Measurements from ENCODE around the gene SMG1. TPM values are rescaled to one million over a fixed set of nuclear protein-coding genes. Genes with fewer than 3 reads are reported as not detected.
"Not testable (repeated sequence)": the region's sequence is repeated elsewhere in the genome, so short reads cannot be mapped to it uniquely, and the experiment has no call there.

Gene SMG1
- total RNA-seq, 1 donor from 2014 or later: 33.5 TPM

DNA sequence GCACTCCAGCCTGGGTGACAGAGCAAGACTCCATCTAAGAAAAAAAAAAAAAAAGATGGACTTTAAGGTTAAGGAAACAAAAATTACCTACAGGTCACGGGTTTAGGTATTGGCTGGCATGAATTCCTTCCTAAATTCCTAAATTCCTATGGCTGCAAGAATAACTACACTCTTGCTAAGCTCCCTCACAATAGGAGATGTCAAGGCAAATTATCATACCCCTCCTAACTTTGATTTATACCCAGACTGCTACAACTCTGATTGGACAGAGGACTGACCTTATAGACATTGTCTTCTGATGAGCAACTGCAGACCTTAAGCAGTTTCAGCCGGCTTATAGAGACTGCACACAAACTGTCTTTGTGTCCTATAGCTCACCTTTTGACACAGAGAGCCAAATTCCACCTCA is 32.4 kb upstream of the SMG1 start:
- TF ChIP-seq, protein P1, sequence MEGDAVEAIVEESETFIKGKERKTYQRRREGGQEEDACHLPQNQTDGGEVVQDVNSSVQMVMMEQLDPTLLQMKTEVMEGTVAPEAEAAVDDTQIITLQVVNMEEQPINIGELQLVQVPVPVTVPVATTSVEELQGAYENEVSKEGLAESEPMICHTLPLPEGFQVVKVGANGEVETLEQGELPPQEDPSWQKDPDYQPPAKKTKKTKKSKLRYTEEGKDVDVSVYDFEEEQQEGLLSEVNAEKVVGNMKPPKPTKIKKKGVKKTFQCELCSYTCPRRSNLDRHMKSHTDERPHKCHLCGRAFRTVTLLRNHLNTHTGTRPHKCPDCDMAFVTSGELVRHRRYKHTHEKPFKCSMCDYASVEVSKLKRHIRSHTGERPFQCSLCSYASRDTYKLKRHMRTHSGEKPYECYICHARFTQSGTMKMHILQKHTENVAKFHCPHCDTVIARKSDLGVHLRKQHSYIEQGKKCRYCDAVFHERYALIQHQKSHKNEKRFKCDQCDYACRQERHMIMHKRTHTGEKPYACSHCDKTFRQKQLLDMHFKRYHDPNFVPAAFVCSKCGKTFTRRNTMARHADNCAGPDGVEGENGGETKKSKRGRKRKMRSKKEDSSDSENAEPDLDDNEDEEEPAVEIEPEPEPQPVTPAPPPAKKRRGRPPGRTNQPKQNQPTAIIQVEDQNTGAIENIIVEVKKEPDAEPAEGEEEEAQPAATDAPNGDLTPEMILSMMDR (conservative IDR thresholded peaks at IDR 0.05; ENCODE audit: low read depth, low read length): no peak
- no peak overlapping the region for H3K4me3 ChIP-seq (ENCODE audit: low read depth, low read length)
- no peak for DNase-seq (ENCODE audit: low read depth)

DNA sequence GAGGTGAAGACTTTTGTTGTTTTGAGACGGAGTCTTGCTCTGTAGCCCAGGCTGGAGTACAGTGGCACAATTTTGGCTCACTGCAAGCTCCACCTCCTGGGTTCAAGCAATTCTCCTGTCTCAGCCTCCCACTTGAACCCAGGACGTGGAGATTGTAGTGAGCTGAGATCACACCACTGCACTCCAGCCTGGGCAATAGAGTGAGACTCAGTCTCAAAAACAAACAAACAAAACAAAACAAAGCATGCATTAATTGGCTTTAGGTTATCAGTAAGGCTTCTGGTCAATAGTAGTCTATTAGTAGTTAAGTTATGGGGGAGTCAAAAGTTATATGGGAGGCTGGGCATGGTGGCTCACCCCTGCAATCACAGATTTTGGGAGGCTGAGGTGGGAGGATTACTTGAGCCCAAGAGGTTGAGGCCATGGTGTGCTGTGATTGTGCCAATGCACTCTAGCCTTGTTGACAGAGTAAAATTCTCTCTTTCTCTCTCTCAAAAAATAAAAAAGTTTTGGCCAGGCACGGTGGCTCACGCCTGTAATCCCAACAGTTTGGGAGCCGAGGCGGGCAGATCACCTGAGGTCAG is 30.5 kb upstream of the SMG1 start:
- DNase-seq (ENCODE audit: low read depth); H3K4me3 ChIP-seq (ENCODE audit: low read depth, low read length): not testable (repeated sequence)

DNA sequence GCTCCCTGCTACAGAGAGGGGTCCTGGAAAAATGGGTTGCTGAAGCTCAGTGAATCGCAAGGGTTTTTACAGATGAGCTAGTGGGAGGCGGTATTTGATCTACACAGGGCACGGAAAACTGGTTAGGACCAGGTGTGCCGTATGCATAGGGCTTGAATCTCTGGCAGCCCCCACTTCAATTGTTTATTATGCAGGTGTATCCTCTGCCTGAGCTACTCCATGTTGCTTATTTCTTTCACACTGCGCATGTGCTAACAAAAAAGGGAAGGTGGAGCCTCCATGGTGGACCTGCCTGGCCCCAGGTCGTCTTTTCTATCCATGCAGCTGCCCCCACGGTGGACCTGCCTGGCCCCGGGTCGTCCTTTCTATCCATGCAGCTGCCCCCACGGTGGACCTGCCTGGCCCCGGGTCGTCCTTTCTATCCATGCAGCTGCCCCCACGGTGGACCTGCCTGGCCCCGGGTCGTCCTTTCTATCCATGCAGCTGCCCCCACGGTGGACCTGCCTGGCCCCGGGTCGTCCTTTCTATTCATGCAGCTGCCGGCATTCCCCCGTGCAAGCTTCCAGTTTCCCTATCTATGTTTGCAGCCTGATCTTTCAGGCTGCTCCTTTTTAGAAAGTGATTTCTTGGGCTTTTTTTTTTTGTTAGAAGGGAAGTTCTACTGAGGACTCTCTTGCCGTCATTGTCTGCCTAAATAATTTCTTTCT is 29.8 kb upstream of the SMG1 start:
- DNase-seq (ENCODE audit: low read depth); H3K4me3 ChIP-seq (ENCODE audit: low read depth, low read length): not testable (repeated sequence)

- TF ChIP-seq, protein P1 (conservative IDR thresholded peaks at IDR 0.05; ENCODE audit: low read depth, low read length): no peak
- no peak overlapping the region for H3K4me3 ChIP-seq (ENCODE audit: low read depth, low read length)
- DNase-seq (ENCODE audit: low read depth): no peak
These were observed 27.3 kb upstream of the SMG1 start for GRCh38 chr16:18953547-18953946.

DNA sequence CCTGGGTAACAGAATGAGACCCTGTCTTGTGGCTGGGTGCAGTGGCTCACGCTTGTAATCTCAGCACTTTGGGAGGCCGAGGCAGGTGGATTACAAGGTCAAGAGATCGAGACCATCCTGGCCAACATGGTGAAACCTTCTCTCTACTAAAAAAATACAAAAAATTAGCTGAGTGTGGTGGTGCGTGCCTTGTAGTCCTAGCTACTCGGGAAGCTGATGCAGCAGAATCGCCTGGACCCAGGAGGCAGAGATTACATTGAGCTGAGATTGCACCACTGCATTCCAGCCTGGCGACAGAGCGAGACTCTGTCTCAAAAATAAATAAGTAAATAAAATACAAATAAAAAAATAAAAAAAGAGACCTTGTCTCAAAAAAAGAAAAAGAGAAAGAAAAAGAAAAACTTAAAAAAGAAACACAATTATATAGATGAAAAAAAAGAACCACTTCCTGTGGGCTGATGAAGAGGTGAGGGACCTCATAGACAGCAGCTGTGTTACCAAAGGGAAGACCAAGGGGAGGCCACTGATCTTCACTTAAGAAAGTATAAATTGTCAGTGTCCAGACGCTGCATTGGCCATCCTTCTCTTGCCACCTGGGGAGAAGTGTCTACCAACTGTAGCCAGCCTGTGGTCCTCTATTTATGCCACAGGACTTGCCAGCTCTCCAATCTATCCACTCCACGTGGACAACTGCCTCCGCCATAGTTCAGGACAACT is 24.4 kb upstream of the SMG1 start:
- DNase-seq (ENCODE audit: low read depth): no peak
- TF ChIP-seq, protein P1 (conservative IDR thresholded peaks at IDR 0.05; ENCODE audit: low read depth, low read length): no peak
- no peak overlapping the region for H3K4me3 ChIP-seq (ENCODE audit: low read depth, low read length)

DNA sequence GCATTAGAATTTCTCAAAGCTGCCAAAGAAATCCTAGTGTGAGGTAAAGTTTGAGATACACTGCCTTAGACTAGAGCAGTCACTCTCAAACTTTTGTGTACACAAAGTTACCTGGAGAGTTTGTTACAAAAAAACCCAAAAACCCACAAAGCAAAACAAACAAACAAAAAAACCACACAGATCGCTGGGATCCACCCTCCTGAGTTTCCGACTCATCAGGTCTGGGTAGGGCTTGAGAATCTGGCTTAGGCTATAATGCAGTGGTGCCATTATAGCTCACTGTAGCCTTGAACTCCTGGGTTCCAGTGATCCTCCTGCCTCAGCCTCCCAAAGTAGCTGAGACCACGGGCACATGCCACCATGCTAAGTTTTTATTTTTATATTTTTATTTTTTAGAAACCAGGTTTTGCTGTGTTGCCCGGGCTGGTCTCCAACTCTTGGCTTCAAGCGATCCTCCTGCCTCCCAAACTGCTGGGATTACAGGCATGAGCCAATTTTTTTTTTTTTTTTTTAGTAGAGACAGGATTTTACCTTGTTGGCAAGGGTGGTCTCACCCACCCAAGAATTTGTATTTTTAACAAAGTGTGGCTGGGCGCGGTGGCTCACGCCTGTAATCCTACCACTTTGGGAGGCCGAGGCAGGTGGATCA is 22.3 kb upstream of the SMG1 start:
- no peak for DNase-seq (ENCODE audit: low read depth)

GRCh38 chr16:18945233-18945632 is 19.0 kb upstream of the SMG1 start:
- DNase-seq (ENCODE audit: low read depth): no peak
- TF ChIP-seq, protein P1 (conservative IDR thresholded peaks at IDR 0.05; ENCODE audit: low read depth, low read length): no peak
- no peak overlapping the region for H3K4me3 ChIP-seq (ENCODE audit: low read depth, low read length)

More for the DNA sequence above, 22.3 kb upstream of the SMG1 start:
- TF ChIP-seq, protein P1 (conservative IDR thresholded peaks at IDR 0.05; ENCODE audit: low read depth, low read length): no peak
- no peak overlapping the region for H3K4me3 ChIP-seq (ENCODE audit: low read depth, low read length)
